T-helper 2 cell (primary cell): ENCODE data around the gene STAB1.

Source experiments
- DNase-seq, 5 experiments: peaks; one replicate each; pipeline versions ENCODE4 v3.0.0 to v3.0.0-alpha.2; 2012 to 2022

STAB1 gene

GRCh38 chr3:52511509-52511908, 16.4 kb downstream of the STAB1 start:
- no peak for DNase-seq

DNA sequence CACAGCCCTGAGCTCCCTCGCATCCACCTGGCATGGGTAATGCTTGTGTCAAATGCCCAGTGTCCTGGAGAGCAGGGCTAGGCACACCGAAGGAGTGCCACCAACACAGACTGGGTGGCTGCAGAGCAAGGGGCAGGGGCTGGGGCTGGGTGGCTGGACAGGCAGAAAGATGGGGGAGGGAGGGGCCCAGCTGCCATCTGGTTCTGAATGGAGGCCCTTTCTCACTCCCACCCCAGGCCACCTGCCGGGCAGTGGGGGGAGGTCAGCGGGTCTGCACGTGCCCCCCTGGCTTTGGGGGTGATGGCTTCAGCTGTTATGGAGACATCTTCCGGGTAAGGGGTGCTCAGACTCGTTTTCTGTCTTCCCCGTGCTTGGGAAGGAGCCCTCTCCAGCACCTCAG, 17.0 kb downstream of the STAB1 start:
- no peak for DNase-seq

GRCh38 chr3:52512727-52513126, 17.6 kb downstream of the STAB1 start:
- DNase-seq, result no peak

- no peak for DNase-seq
Observed at GRCh38 chr3:52513281-52513680, 18.1 kb downstream of the STAB1 start.

- no peak for DNase-seq
Observed at GRCh38 chr3:52514576-52514975, 19.4 kb downstream of the STAB1 start.

GRCh38 chr3:52515192-52515591, 20.1 kb downstream of the STAB1 start:
- DNase-seq, result no peak

DNA sequence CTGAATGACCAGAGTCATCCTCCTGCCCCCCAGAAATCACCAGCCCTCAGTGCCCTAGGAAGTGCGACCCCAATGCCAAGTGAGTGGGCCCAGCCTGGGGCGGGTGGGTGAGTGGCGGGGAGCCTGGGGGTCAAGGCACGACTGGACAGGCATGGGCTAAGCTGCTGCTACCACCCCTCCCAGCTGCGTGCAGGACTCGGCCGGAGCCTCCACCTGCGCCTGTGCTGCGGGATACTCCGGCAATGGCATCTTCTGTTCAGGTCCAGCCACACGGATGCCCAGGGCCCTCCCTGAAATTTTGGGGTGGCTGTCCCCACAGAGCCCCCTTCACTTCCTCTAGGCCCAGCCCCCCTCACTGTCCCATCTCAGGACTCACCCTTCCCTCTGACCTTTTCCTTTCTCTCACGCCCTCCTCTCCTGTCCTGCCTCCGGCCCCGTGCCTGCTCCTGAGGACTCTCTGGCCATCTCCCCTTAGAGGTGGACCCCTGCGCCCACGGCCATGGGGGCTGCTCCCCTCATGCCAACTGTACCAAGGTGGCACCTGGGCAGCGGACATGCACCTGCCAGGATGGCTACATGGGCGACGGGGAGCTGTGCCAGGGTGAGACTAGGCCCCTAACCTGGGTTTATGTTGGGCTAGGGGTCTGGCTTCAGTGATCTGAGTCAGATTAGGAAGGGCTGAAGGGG, 21.5 kb downstream of the STAB1 start:
- DNase-seq, result no peak

DNA sequence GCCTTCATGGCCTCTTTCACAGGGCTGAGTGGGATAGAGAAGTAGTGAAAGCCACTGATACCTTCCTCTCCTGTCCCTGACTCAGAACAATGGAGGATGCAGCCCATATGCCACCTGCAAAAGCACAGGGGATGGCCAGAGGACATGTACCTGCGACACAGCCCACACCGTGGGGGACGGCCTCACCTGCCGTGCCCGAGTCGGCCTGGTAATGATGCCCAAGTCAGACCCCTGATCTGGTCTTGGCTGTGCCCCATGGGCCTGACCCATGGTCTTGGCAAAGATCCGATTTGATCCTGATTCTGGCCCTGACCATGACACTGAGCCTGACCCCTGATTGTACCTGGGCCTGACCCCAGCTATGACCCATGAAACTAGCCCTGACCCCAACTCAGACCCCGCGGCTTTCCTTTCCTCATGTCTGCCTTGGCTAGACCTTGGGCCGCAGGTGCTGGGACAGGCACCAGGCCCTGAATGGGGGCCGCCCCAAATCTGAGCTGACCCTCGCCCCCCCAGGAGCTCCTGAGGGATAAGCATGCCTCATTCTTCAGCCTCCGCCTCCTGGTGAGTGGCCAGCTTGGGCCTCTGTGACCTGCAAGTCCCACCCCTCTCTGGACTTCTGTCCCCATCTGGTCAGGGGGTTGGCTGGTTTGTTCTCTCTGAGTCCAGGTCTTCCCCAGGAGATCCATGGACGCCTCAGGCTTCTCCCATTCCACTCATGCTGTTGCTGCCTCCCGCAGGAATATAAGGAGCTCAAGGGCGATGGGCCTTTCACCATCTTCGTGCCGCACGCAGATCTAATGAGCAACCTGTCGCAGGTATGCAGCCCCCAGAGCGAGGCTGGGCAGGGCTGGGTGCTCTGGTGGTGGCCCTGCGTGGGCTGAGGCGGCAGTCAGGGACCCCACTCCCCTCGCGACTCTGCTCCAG, 22.9 kb downstream of the STAB1 start:
- no peak for DNase-seq

DNA sequence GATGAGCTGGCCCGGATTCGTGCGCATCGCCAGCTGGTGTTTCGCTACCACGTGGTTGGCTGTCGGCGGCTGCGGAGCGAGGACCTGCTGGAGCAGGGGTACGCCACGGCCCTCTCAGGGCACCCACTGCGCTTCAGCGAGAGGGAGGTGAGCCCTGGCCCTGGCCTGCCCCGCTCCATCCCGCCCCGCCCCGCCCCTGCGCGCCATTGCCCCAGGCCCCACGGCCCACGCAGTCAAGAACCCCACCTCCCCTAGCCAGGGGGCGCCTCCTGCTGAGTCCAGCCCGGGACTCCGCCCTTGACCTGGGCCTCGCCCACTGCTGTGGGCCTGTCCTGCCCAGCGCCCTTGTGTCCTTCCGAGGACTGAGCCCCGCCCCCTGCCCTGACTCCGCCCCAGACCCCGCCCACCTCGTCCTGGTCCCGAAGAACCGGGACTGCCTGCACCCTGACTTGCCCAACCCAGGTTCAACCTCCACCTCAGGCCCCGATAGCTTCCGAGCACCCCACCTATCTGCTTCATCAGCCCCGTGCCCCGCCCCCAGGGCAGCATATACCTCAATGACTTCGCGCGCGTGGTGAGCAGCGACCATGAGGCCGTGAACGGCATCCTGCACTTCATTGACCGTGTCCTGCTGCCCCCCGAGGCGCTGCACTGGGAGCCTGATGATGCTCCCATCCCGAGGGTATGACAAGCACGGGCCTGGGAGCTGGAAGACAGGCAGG, 23.7 kb downstream of the STAB1 start:
- DNase-seq, result no peak

DNA sequence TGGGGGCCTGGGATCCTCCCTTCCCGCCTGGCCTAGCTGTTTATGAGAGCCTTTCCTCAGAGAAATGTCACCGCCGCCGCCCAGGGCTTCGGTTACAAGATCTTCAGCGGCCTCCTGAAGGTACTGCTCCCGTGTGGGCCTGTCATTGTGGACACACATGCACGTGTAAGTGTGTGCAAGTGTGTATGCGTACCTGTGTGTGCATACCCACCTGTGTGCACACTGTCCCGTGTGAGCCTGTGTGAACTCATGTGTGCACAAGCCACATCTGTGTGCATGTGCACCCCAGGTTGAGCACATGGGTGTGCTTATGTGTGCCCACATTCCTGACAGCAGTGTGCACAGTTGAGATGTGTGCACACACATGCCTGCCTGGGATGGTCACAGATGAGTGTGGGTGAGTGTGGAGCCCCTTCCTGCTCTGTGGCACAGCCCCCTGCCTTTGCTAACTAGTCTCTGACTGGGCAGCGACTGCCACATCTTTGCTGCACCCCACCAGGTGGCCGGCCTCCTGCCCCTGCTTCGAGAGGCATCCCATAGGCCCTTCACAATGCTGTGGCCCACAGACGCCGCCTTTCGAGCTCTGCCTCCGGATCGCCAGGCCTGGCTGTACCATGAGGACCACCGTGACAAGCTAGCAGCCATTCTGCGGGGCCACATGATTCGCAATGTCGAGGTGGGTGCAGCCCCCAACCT, 24.5 kb downstream of the STAB1 start:
- no peak for DNase-seq

DNA sequence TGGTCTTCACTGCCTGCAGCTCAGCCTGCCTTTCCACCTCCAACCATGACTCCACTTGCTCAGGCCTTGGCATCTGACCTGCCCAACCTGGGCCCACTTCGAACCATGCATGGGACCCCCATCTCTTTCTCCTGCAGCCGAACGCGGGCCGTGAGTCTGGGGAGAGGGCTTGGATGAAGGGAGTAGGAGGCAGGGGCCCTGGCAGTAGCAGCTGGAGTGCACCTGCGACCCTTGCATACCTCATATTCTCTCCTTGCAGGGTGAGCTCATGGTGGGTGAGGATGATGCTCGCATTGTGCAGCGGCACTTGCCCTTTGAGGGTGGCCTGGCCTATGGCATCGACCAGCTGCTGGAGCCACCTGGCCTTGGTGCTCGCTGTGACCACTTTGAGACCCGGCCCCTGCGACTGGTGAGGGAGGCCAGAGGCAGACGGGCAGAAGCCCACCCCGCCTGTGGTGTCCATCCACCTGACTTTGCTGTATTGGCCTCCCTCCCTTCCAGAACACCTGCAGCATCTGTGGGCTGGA, 25.1 kb downstream of the STAB1 start:
- no peak for DNase-seq

DNA sequence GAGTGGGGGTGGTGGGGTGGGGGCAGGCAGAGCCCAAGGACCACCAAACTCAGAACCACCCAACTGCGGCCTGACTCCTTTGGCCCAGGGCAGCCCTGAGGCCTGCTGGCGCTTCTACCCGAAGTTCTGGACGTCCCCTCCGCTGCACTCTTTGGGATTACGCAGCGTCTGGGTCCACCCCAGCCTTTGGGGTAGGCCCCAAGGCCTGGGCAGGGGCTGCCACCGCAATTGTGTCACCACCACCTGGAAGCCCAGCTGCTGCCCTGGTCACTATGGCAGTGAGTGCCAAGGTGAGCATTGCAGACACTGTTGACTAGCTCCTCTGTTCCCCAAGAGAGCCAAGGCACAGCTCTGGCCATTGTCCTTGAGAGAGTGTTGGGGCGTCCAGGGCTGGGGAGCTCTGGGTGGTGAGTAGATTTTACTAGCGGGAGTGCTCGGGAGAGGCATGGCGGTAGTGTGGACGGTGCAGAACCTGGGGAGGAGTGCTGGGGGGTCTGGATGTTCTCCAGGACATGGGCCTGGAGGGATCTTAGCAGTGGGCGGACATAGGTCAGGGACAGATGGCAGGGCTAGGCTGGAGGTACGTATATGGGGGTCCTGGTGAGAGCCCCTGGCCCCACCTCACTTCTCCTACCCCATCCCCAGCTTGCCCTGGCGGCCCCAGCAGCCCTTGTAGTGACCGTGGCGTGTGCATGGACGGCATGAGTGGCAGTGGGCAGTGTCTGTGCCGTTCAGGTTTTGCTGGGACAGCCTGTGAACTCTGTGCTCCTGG, 25.8 kb downstream of the STAB1 start:
- no peak for DNase-seq

- no peak for DNase-seq
Observed at GRCh38 chr3:52521488-52521824, 26.3 kb downstream of the STAB1 start.

DNA sequence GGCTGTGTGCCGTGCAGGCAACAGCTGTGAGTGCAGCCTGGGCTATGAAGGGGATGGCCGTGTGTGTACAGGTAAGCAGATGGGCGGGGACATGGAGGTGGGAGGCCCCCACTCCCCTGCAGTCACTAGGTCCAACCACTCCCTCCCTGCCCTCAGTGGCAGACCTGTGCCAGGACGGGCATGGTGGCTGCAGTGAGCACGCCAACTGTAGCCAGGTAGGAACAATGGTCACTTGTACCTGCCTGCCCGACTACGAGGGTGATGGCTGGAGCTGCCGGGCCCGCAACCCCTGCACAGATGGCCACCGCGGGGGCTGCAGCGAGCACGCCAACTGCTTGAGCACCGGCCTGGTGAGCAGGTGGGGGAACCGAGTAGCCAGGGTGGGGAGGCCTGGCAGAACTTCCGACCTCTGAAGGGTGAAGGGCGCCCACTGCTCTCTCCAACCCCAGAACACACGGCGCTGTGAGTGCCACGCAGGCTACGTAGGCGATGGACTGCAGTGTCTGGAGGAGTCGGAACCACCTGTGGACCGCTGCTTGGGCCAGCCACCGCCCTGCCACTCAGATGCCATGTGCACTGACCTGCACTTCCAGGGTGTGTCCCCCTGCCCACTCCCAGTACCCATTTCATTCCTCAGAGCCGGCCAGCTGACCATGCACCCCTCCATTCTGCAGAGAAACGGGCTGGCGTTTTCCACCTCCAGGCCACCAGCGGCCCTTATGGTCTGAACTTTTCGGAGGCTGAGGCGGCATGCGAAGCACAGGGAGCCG, 26.9 kb downstream of the STAB1 start:
- no peak for DNase-seq

DNA sequence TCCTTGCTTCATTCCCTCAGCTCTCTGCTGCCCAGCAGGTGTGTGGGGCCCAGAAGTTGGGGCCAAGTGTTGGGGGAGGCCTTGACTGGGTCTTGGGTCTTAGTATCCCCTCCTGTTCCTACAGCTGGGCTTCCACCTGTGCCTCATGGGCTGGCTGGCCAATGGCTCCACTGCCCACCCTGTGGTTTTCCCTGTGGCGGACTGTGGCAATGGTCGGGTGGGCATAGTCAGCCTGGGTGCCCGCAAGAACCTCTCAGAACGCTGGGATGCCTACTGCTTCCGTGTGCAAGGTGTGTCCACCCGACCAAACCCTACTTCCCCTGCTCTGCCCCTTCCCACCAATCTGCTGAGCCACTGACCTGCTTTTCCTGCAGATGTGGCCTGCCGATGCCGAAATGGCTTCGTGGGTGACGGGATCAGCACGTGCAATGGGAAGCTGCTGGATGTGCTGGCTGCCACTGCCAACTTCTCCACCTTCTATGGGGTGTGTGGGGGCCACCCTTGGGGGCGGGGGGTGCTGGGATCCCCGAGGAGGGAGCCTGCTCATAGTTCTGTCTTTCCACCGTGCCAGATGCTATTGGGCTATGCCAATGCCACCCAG, 27.6 kb downstream of the STAB1 start:
- no peak for DNase-seq

GRCh38 chr3:52523386-52524257, 28.5 kb downstream of the STAB1 start:
- DNase-seq, result peak in 2 of 5 experiments; percentile 3 to 5

DNA sequence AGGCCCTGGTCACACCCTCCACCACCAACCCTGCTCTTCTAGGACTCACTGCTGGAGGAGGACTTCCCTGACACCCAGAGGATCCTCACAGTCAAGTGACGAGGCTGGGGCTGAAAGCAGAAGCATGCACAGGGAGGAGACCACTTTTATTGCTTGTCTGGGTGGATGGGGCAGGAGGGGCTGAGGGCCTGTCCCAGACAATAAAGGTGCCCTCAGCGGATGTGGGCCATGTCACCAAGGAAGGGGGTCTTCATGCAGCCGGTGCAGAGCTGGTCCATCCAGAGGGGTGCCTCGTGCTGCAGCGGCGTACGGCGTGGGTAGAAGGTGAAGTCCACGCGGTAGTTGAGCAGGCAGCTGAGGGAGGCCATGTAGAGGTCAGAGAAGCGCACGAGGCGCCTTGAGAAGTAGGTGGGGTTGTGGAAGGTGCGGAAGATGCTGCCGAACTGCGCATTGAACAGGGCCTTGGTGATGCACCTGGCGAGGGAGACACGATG, 29.2 kb downstream of the STAB1 start:
- peak in 2 of 5 experiments; percentile 2 to 6 for DNase-seq

DNA sequence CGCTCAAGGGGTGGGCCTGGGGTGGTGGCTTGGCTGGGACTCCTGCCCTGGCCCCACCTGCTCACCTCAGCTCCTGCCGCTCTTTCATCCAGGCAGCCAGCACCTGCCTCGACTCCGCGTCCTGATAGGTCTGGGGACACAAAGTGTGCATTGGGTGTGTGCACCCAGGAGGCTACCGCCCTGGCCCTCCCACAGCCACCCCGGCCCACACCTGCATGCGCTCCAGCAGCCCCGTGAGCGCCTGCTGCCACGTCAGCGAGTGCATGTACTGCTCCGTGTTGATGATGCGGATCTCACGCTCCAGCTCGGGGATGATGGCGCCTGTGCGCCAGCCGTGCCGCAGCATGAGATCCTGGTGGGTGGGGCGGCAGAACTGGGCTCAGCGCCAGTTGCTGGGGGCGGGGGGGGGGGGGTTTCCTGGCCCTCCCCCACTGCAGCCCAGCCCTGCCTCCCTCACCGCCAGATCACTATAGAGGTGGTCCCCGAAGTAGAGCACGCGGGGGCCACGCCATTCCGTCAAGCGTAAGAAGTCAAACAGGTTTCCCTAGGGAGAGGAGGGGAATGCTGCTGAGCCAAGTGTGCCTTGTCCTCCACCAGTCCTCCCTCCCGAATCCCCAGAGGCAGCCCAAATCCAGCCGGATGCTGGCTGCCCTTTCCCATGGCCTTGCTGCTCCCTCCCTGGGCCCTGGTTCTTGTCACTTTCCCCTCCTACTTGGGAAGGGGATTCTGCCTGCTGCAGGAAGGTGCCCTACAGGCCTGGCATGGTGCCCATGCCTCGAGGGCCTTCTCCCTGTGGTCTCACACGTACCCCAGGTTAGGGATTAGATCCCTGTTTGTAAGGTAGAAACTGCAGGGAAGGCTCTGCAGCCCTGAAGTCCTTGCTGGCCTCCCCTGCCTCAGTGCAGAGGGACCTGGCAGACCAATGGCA, 29.9 kb downstream of the STAB1 start:
- peak in 2 of 5 experiments; percentile 2 to 5 for DNase-seq
